Stimulated activated CD8-positive, alpha-beta memory T cell treated with anti-CD3 and anti-CD28 coated beads, Interleukin-12 subunit alpha, Interleukin-12 subunit beta, amount 100 ng/mL, for 1 hour (primary cell): ENCODE data around the gene ZBTB16.

Experiments used
- DNase-seq: peaks from one replicate; pipeline ENCODE4 v3.0.0-alpha.2; 2020; ENCODE audit warnings: low read depth

The ZBTB16 gene

GRCh38 chr11:114064216-114064615 lies 4.7 kb downstream of the ZBTB16 start:
- no peak for DNase-seq

GRCh38 chr11:114065094-114065493 lies 5.6 kb downstream of the ZBTB16 start:
- DNase-seq: no peak

- DNase-seq: no peak
Observed at GRCh38 chr11:114066046-114066648, 6.6 kb downstream of the ZBTB16 start.

GRCh38 chr11:114068327-114068726 lies 8.8 kb downstream of the ZBTB16 start:
- DNase-seq: no peak

- DNase-seq: no peak
Observed at GRCh38 chr11:114070464-114071139, 11.1 kb downstream of the ZBTB16 start.

- no peak for DNase-seq
Observed at GRCh38 chr11:114073007-114073827, 13.7 kb downstream of the ZBTB16 start.

GRCh38 chr11:114073828-114074381 lies 14.4 kb downstream of the ZBTB16 start:
- no peak for DNase-seq

GRCh38 chr11:114074546-114075343 lies 15.2 kb downstream of the ZBTB16 start:
- DNase-seq: no peak

GRCh38 chr11:114075344-114075610 lies 15.8 kb downstream of the ZBTB16 start:
- no peak for DNase-seq

- DNase-seq: no peak
Observed at GRCh38 chr11:114075891-114076441, 16.5 kb downstream of the ZBTB16 start.

GRCh38 chr11:114076921-114077331 lies 17.4 kb downstream of the ZBTB16 start:
- DNase-seq: no peak

- no peak for DNase-seq
Observed at GRCh38 chr11:114077482-114078305, 18.2 kb downstream of the ZBTB16 start.

GRCh38 chr11:114078423-114078822 lies 18.9 kb downstream of the ZBTB16 start:
- DNase-seq: no peak

GRCh38 chr11:114079511-114080065 lies 20.1 kb downstream of the ZBTB16 start:
- DNase-seq: no peak

GRCh38 chr11:114080219-114080618 lies 20.7 kb downstream of the ZBTB16 start:
- no peak for DNase-seq

- no peak for DNase-seq
Observed at GRCh38 chr11:114080769-114081168, 21.3 kb downstream of the ZBTB16 start.

GRCh38 chr11:114081641-114082414 lies 22.3 kb downstream of the ZBTB16 start:
- DNase-seq: no peak

- no peak for DNase-seq
Observed at GRCh38 chr11:114082415-114082748, 22.9 kb downstream of the ZBTB16 start.

GRCh38 chr11:114082767-114083181 lies 23.3 kb downstream of the ZBTB16 start:
- no peak for DNase-seq
